A673 (cell line): ENCODE measurements around the gene AUH.

Source experiments
- CTCF ChIP-seq: fragments of 300-800, 200-600 bp; sonication (generic); conservative IDR thresholded peaks from 2 replicates; pipeline ENCODE4 v1.5.1; 2017; ENCODE audit warnings: low read depth, mild to moderate bottlenecking, antibody characterized with exemption, low read length, moderate library complexity, mixed read lengths
- EZH2 ChIP-seq: fragments of 200-600 bp; sonication (generic); IDR thresholded peaks from 2 replicates; pipeline ENCODE4 v1.6.1; 2017; ENCODE audit warnings: borderline replicate concordance, low read depth, mild to moderate bottlenecking, mixed read lengths, antibody characterized with exemption, low read length; ENCODE audit not compliant: poor library complexity, severe bottlenecking

- no peak for TF ChIP-seq CTCF
- no peak for TF ChIP-seq EZH2
Observed at GRCh38 chr9:91176426-91176825, 185.3 kb downstream of the AUH start.
